K562 (cell line): ENCODE results near the gene SMPDL3B. TPM values are rescaled to one million over a fixed set of nuclear protein-coding genes. Genes with fewer than 3 reads are reported as not detected.
A peak's percentile ranks its signal among the peaks of the same experiment; 100 is the strongest.

Experiments used
- ATAC-seq: fragments of 200-7000 bp; cut with Tn5 transposase; 3 replicates; pipeline ENCODE4 v1.9.1; 2020; ENCODE audit warnings: moderate library complexity
- BruUV-seq: library from RNA; stranded (reverse); fragments of 400-500 nt; replicated peaks from 2 replicates; lab custom pipeline; 2021; lab: Mats Ljungman, UMichigan
- CTCF ChIA-PET: fragments of 300-600 bp; formaldehyde crosslinking; extraction: SDS; loops from one replicate; lab custom pipeline; 2021; ENCODE audit warnings: low intra/inter-chr PET ratio; lab: Yijun Ruan, JAX
- POLR2A ChIA-PET: fragments of 300-600, 350-650 bp; sonication (Branson Sonifier 250); formaldehyde crosslinking; extraction: SDS; loops from one replicate; lab custom pipeline; 2021; ENCODE audit warnings: antibody characterized with exemption, inconsistent platforms; lab: Yijun Ruan, JAX
- DNase-seq, 4 experiments: peaks; one replicate each; pipeline versions ENCODE4 v3.0.0 to v3.0.0-alpha.2; 2011 to 2018; ENCODE audit warnings: low spot score in 3 of 4, mixed read lengths in 3 of 4; ENCODE audit errors: extremely low read depth in 1 of 4
- FAIRE-seq: peaks from 2 replicates; lab custom pipeline; 2011; peaks lifted over from hg19 to GRCh38; lab: Jason Lieb, UNC
- H2AFZ ChIP-seq: 2 replicates; pipeline ENCODE4 v1.6.0; 2011; ENCODE audit warnings: low read depth, low read length, control low read depth, inconsistent platforms
- H3K27ac ChIP-seq: fragments of 200-600 bp; 3 replicates; pipeline ENCODE4 v1.8.0; 2011; ENCODE audit warnings: low read depth, mild to moderate bottlenecking, control low read depth, inconsistent platforms, low read length, moderate library complexity, mixed read lengths; ENCODE audit errors: extremely low read depth
- H3K27me3 ChIP-seq, 2 experiments: fragments of 300-600 bp in 1 of 2; 2 replicates in 1 of 2; 3 replicates in 1 of 2; pipeline versions ENCODE4 v1.6.0 to v1.8.0; 2011; ENCODE audit warnings: inconsistent platforms in 2 of 2, low read length in 2 of 2, mild to moderate bottlenecking in 1 of 2, mixed read lengths in 1 of 2, moderate library complexity in 1 of 2; ENCODE audit not compliant: control insufficient read depth in 2 of 2, insufficient read depth in 2 of 2
- H3K36me3 ChIP-seq: fragments of 300-600 bp; 3 replicates; pipeline ENCODE4 v1.8.0; 2011; ENCODE audit warnings: mild to moderate bottlenecking, low read length, inconsistent platforms; ENCODE audit not compliant: control insufficient read depth, insufficient read depth
- H3K4me1 ChIP-seq, 2 experiments: fragments of 200-600 bp in 1 of 2; replicated peaks in 1 of 2; 2 replicates in 1 of 2; 3 replicates in 1 of 2; pipeline versions ENCODE4 v1.5.1 to v1.8.0; 2011; ENCODE audit warnings: inconsistent platforms in 2 of 2, low read length in 2 of 2, mild to moderate bottlenecking in 1 of 2, mixed read lengths in 1 of 2, moderate library complexity in 1 of 2; ENCODE audit not compliant: control insufficient read depth in 2 of 2, insufficient read depth in 2 of 2
- H3K4me2 ChIP-seq: 2 replicates; pipeline ENCODE4 v1.6.1; 2011; ENCODE audit warnings: low read length, control low read depth, inconsistent platforms, mixed read lengths; ENCODE audit not compliant: insufficient read depth
- H3K4me3 ChIP-seq: fragments of 200-600 bp; sonication (generic), shearing (Covaris generic); 2 replicates; pipeline ENCODE4 v1.5.1; 2016; ENCODE audit warnings: control low read depth, inconsistent platforms
- H3K79me2 ChIP-seq: fragments of 200-600 bp; 3 replicates; pipeline ENCODE4 v1.8.0; 2011; ENCODE audit warnings: low read length, inconsistent platforms; ENCODE audit not compliant: control insufficient read depth, insufficient read depth
- H3K9ac ChIP-seq, 2 experiments: 2 replicates each; pipeline versions ENCODE4 v1.6.0 to v1.6.1; 2011; ENCODE audit warnings: low read depth in 2 of 2, low read length in 2 of 2, control low read depth in 1 of 2, inconsistent platforms in 1 of 2, mild to moderate bottlenecking in 1 of 2, mixed read lengths in 1 of 2; ENCODE audit not compliant: insufficient read depth in 1 of 2
- H3K9me1 ChIP-seq: one replicate; pipeline ENCODE4 v1.6.0; 2011; ENCODE audit warnings: inconsistent platforms, mild to moderate bottlenecking, low read length, moderate library complexity; ENCODE audit not compliant: control insufficient read depth, insufficient read depth
- H3K9me3 ChIP-seq: replicated peaks from 2 replicates; pipeline ENCODE4 v1.5.1; 2011; ENCODE audit warnings: low read depth, low read length, inconsistent platforms; ENCODE audit not compliant: control insufficient read depth, insufficient read depth
- H4K20me1 ChIP-seq: replicated peaks from 2 replicates; pipeline ENCODE4 v1.6.1; 2011; ENCODE audit warnings: low read length, inconsistent platforms, mixed read lengths; ENCODE audit not compliant: control insufficient read depth, insufficient read depth
- FOXK2 ChIP-seq, 2 experiments: fragments of 450-650 bp; IDR thresholded peaks in 1 of 2; conservative IDR thresholded peaks in 1 of 2; 2 replicates each; pipeline ENCODE4 v1.6.1; 2016; ENCODE audit warnings: low read depth in 2 of 2, mild to moderate bottlenecking in 1 of 2
- PTTG1 ChIP-seq: fragments of 450-650 bp; IDR thresholded peaks from 2 replicates; pipeline ENCODE4 v1.6.1; 2016; ENCODE audit warnings: low read depth, mild to moderate bottlenecking, missing genetic modification characterization, missing compliant biosample characterization
- SPI1 ChIP-seq: IDR thresholded peaks from 2 replicates; pipeline ENCODE4 v1.6.1; 2011; ENCODE audit warnings: low read depth, low read length, control low read depth, borderline replicate concordance
- TAL1 ChIP-seq: fragments of 450-650 bp; IDR thresholded peaks from 2 replicates; pipeline ENCODE4 v1.6.1; 2016; ENCODE audit warnings: mild to moderate bottlenecking
- WGBS: fragments of 100-300 bp; shearing (Covaris generic); methylation state at CpG from one replicate; pipeline ENCODE4 v1.1.6; 2016; ENCODE audit warnings: low coverage, mixed read lengths; ENCODE audit not compliant: insufficient coverage; ENCODE audit errors: missing lambda C conversion rate; 5-methylcytosine and 5-hydroxymethylcytosine counted together
- in situ Hi-C: fragments of 300-500 bp; cut with MboI; formaldehyde crosslinking; loops from 4 replicates; pipeline ENCODE4 v1.15.0; 2018; ENCODE audit warnings: inconsistent platforms, mixed read lengths
- intact Hi-C: fragments of 100-400 bp; cut with micrococcal nuclease; formaldehyde crosslinking; loops from 2 replicates; pipeline ENCODE4 v1.14.2; 2022
- polyA plus RNA-seq, 8 experiments: library from polyadenylated mRNA; depleted of rRNA in 4 of 8; stranded (reverse) in 5 of 8; unstranded in 3 of 8; fragments of >200 nt; fragmentation: Nextera tagmentation in 2 of 8; fragmentation: Illumina TruSeq in 1 of 8; extraction: Ambion mirVana in 2 of 8; extraction: Trizol in 1 of 8; gene quantifications; 2 replicates each; pipeline versions ENCODE4 v1.2.1 to v1.2.3, GENCODE V29; 2011 to 2014; ENCODE audit warnings: inconsistent platforms in 1 of 8, missing spikeins in 1 of 8
- total RNA-seq, 7 experiments: library from RNA; depleted of rRNA in 6 of 7; stranded (reverse); fragments of >200 nt in 6 of 7; fragmentation: Illumina TruSeq in 2 of 7; extraction: Trizol in 2 of 7; gene quantifications; 2 replicates each; pipeline versions ENCODE4 v1.2.1 to v1.2.3, GENCODE V29; 2011 to 2021; ENCODE audit warnings: low replicate concordance in 1 of 7
- TF ChIP-seq, protein P1 (sequence below): fragments of 250-450 bp; sonication (Bioruptor Pico); IDR thresholded peaks from 2 replicates; pipeline ENCODE4 v1.8.0; 2022; ENCODE audit warnings: inconsistent platforms, mild to moderate bottlenecking, moderate library complexity, borderline replicate concordance

Gene SMPDL3B
- total and polyA plus RNA-seq, 9 of the 15 experiments (the other 6 are each of a cell fraction or from before 2014, with no cell fraction given): 0.07 to 1.2 (median 0.73) TPM

DNA sequence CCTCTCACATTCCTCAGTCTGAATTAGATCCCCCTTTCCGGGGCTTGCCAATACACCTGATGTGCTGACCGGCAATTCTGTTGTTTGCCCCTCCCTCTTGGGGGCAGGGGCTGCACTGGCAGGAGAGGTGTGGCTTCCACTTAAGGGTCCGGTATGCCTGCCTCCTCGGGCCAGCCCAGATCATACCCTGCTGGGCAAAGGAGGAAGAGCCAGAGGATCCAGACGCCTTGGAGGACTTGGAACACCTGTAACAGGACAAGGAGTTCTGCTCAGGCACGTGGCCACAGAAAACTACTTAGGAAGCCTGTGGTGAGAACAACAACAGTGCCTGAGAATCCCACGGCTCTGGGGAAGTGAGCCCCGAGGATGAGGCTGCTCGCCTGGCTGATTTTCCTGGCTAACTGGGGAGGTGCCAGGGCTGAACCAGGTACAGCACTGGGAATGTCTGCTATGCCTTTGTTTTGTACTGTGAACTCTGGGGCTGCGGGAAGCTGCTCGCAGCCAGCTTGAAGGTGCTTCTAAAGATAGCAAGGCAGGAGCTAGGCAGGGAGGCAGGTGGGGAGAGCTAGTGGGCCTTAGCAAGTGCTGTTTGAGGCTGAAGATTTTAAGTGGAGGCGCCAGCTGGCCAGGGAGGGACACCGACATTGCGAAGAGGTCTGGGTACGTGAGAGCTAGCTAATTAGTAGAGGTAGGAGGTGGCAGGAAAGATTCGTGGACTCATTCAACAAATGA is at the start of gene SMPDL3B (continued):
- TF ChIP-seq FOXK2 (conservative IDR thresholded peaks at IDR 0.05 in 1 of 2, IDR thresholded peaks at IDR 0.05 in 1 of 2; ENCODE audit: low read depth in 2 of 2) (0 out of 4 replicates have a peak, but pooled peaks of 1 of the 2 experiments have one; percentile 17), PTTG1 (no peak), TAL1 (no peak)

DNA sequence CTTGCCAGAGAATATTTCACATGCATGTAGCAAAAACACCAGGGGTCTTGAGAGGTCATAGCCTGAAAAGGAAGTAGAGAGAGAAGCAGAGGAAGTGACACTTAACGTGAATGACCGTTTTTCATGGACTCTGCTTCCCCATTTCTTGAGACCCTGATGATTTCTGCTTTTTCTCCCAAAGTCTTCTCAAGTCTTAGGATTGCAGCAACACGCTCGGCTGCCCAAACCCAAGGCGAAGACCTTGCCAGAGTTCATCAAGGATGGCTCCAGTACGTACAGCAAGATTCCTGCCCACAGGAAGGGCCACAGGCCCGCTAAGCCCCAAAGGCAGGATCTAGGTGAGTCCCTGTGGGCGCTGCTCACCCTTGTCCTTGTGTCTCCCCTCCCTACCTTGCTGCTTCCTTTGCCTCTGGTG is 49.7 kb upstream of the SMPDL3B start:
- H3K27ac ChIP-seq: no peak overlapping the region
- no peak overlapping the region for H3K4me3 ChIP-seq
- WGBS: 72% methylated on average over 8 of the region's 8 CpGs
- H3K4me1 ChIP-seq: peaks cover 0 to 13% of the 10 kb centered on the region in 2 experiments; a peak in 2 of 5 replicates
- in situ Hi-C loops: no loop called here
- no TSS peak for BruUV-seq
- 0 out of 4 replicates have a peak overlapping the region, but pooled peaks of 1 of the 2 experiments have one; percentile 11 for H3K9ac ChIP-seq
- POLR2A ChIA-PET: no interaction called here
- H3K79me2 ChIP-seq: no peaks in the 10 kb centered on the region
- H2AFZ ChIP-seq: no peak overlapping the region
- peaks cover 56% of the 10 kb centered on the region; the same call in 2 of the 3 replicates for H3K36me3 ChIP-seq
- TF ChIP-seq SPI1: peak; percentile 51; the same call in 1 of the 2 replicates
- TF ChIP-seq, protein P1, sequence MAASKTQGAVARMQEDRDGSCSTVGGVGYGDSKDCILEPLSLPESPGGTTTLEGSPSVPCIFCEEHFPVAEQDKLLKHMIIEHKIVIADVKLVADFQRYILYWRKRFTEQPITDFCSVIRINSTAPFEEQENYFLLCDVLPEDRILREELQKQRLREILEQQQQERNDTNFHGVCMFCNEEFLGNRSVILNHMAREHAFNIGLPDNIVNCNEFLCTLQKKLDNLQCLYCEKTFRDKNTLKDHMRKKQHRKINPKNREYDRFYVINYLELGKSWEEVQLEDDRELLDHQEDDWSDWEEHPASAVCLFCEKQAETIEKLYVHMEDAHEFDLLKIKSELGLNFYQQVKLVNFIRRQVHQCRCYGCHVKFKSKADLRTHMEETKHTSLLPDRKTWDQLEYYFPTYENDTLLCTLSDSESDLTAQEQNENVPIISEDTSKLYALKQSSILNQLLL (CRISPR knock-in tag): no peak
- H4K20me1 ChIP-seq: no peaks in the 10 kb centered on the region
- CTCF ChIA-PET: no interaction called here
- ATAC-seq (no peak), FAIRE-seq (no peak), DNase-seq (no peak)
- intact Hi-C loops: no loop called here
- no peaks in the 10 kb centered on the region for H3K9me3 ChIP-seq
- no peak overlapping the region for H3K4me2 ChIP-seq
- H3K27me3 ChIP-seq: no peaks in the 10 kb centered on the region
- peaks cover 4% of the 10 kb centered on the region for H3K9me1 ChIP-seq
